Loucy (cell line): ENCODE data around the gene FAF1.

Experiments used
- H2AFZ ChIP-seq: fragments of 200-600 bp; sonication (generic); 2 replicates; pipeline ENCODE4 v1.6.0; 2016; ENCODE audit warnings: antibody characterized with exemption, mild to moderate bottlenecking, low read length, moderate library complexity
- H3F3A ChIP-seq: fragments of 200-600 bp; 2 replicates; pipeline ENCODE4 v1.6.0; 2016; ENCODE audit warnings: antibody characterized with exemption, low read depth, mild to moderate bottlenecking
- H3K27me3 ChIP-seq: fragments of 200-600 bp; sonication (generic); 2 replicates; pipeline ENCODE4 v1.6.1; 2014; ENCODE audit warnings: low read length, mild to moderate bottlenecking; ENCODE audit not compliant: insufficient read depth, poor library complexity, severe bottlenecking
- H3K36me3 ChIP-seq: fragments of 200-600 bp; sonication (generic); 2 replicates; pipeline ENCODE4 v1.6.1; 2016; ENCODE audit warnings: low read length; ENCODE audit not compliant: insufficient read depth
- H3K4me1 ChIP-seq: fragments of 200-600 bp; sonication (generic); 2 replicates; pipeline ENCODE4 v1.5.1; 2014; ENCODE audit warnings: low read length, mild to moderate bottlenecking; ENCODE audit not compliant: insufficient read depth, poor library complexity, severe bottlenecking
- H3K4me2 ChIP-seq: fragments of 200-600 bp; sonication (generic); 2 replicates; pipeline ENCODE4 v1.6.0; 2014; ENCODE audit warnings: antibody characterized with exemption, low read length, low read depth, mild to moderate bottlenecking; ENCODE audit not compliant: poor library complexity, severe bottlenecking
- H3K4me3 ChIP-seq: fragments of 200-600 bp; sonication (generic); 2 replicates; pipeline ENCODE4 v1.5.1; 2014; ENCODE audit warnings: low read length, mild to moderate bottlenecking, mixed read lengths; ENCODE audit not compliant: poor library complexity, severe bottlenecking
- H3K79me2 ChIP-seq: fragments of 200-600 bp; sonication (generic); 2 replicates; pipeline ENCODE4 v1.6.1; 2014; ENCODE audit warnings: low read length; ENCODE audit not compliant: insufficient read depth
- H3K9ac ChIP-seq: fragments of 200-600 bp; sonication (generic); 2 replicates; pipeline ENCODE4 v1.6.0; 2014; ENCODE audit warnings: mild to moderate bottlenecking, low read depth, low read length, moderate library complexity; ENCODE audit not compliant: poor library complexity, severe bottlenecking
- H3K9me2 ChIP-seq: fragments of 200-600 bp; sonication (generic); replicated peaks from 2 replicates; pipeline ENCODE4 v1.6.1; 2016; ENCODE audit warnings: low read depth, low read length, mixed read lengths
- H3K9me3 ChIP-seq: fragments of 200-600 bp; sonication (generic); 2 replicates; pipeline ENCODE4 v1.6.1; 2014; ENCODE audit warnings: mild to moderate bottlenecking, antibody characterized with exemption, low read length, low read depth; ENCODE audit not compliant: insufficient read depth
- H4K20me1 ChIP-seq: fragments of 200-600 bp; sonication (generic); 2 replicates; pipeline ENCODE4 v1.6.0; 2014; ENCODE audit warnings: antibody characterized with exemption, low read length, mild to moderate bottlenecking; ENCODE audit not compliant: insufficient read depth, poor library complexity, severe bottlenecking
- CTCF ChIP-seq: fragments of 200-600 bp; sonication (generic); conservative IDR thresholded peaks from 2 replicates; pipeline ENCODE4 v1.5.1; 2014; ENCODE audit warnings: mild to moderate bottlenecking, antibody characterized with exemption, low read length
- EZH2phosphoT487 ChIP-seq: fragments of 200-600 bp; IDR thresholded peaks from 2 replicates; pipeline ENCODE4 v1.6.1; 2018; ENCODE audit warnings: antibody characterized with exemption, mild to moderate bottlenecking, moderate library complexity, borderline replicate concordance

The FAF1 gene

GRCh38 chr1:50700214-50700613 lies 259.9 kb downstream of the FAF1 start:
- peaks cover 5% of the 10 kb centered on the region for H4K20me1 ChIP-seq
- H3K27me3 ChIP-seq: no peaks in the 10 kb centered on the region
- H3K9me3 ChIP-seq: no peaks in the 10 kb centered on the region
- no peak overlapping the region for H3K4me2 ChIP-seq
- no peaks in the 10 kb centered on the region for H3K79me2 ChIP-seq
- TF ChIP-seq EZH2phosphoT487 (no peak), CTCF (no peak)
- H3K36me3 ChIP-seq: no peaks in the 10 kb centered on the region
- no peaks in the 10 kb centered on the region for H3F3A ChIP-seq
- H3K9ac ChIP-seq: no peak overlapping the region
- no peak overlapping the region for H3K4me3 ChIP-seq
- H3K9me2 ChIP-seq: no peaks in the 10 kb centered on the region
- no peak overlapping the region for H2AFZ ChIP-seq
- no peaks in the 10 kb centered on the region for H3K4me1 ChIP-seq

- H3K4me1 ChIP-seq: no peaks in the 10 kb centered on the region
- H3K4me2 ChIP-seq: no peak overlapping the region
Measured at GRCh38 chr1:50699795-50700194, 260.3 kb downstream of the FAF1 start.

GRCh38 chr1:50697440-50698421 lies 262.3 kb downstream of the FAF1 start:
- H3K4me3 ChIP-seq: no peak overlapping the region
- no peaks in the 10 kb centered on the region for H3K9me3 ChIP-seq
- TF ChIP-seq CTCF (no peak), EZH2phosphoT487 (no peak)
- no peaks in the 10 kb centered on the region for H3K4me1 ChIP-seq
- no peaks in the 10 kb centered on the region for H3K79me2 ChIP-seq
- H3F3A ChIP-seq: no peaks in the 10 kb centered on the region
- no peaks in the 10 kb centered on the region for H3K9me2 ChIP-seq
- H3K4me2 ChIP-seq: no peak overlapping the region
- no peaks in the 10 kb centered on the region for H3K27me3 ChIP-seq
- H4K20me1 ChIP-seq: no peaks in the 10 kb centered on the region
- no peaks in the 10 kb centered on the region for H3K36me3 ChIP-seq
- no peak overlapping the region for H3K9ac ChIP-seq
- no peak overlapping the region for H2AFZ ChIP-seq

More at GRCh38 chr1:50699795-50700194, 260.3 kb downstream of the FAF1 start:
- Histone ChIP-seq H2AFZ (no peak overlapping the region), H3K36me3 (no peaks in the 10 kb centered on the region), H3K9ac (no peak overlapping the region), H3K27me3 (no peaks in the 10 kb centered on the region), H3K9me2 (no peaks in the 10 kb centered on the region), H3K4me3 (no peak overlapping the region), H3K9me3 (no peaks in the 10 kb centered on the region), H3F3A (no peaks in the 10 kb centered on the region), H4K20me1 (peaks cover 5% of the 10 kb centered on the region), H3K79me2 (no peaks in the 10 kb centered on the region)
- TF ChIP-seq EZH2phosphoT487: no peak
- TF ChIP-seq CTCF: no peak
